ENCODE measurements around the gene BNC2.

The BNC2 gene

DNA sequence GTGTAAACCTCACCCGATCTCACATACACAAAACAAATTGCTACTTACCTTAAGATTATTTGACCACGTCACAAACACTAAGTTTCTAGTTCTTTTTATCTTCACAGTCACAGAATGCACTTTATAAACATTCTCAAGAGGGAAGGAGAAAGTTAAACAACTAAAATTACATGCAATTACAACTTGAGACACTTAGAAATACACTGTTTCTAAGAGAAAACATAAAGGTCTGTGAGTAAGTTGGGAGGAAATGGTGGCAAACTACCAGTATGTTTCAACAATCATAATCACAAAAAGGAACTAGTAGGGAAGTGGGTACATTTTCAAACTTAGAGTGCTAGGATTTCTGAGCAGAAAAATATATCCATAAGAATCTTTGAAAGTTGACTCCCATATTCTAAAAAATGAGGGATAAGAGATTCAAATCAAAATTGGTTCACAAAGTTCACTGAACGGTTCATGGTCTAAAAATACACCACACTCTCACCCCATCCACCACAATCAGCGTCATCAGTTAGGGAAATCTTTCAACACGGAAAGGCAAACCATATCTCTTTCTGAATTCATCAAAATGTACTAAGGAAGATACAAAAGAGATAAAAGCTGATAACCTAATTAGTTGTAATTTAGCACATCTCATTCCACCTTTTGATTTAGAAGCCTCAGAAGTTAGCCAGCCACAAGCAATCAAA lies 182.6 kb downstream of the BNC2 start:
- no peak for DNase-seq (ENCODE audit: low spot score)
- Mint-ChIP-seq H3K9me3 (peaks cover 6% of the 10 kb centered on the region), H3K27ac (no peak overlapping the region), H3K4me3 (no peak overlapping the region), H3K4me1 (ENCODE audit: low read depth) (no peaks in the 10 kb centered on the region), H3K27me3 (ENCODE audit: low read depth) (no peaks in the 10 kb centered on the region), H3K36me3 (ENCODE audit: low read depth) (no peaks in the 10 kb centered on the region)

- H3K36me3 Mint-ChIP-seq (ENCODE audit: low read depth), result no peaks in the 10 kb centered on the region
- no peaks in the 10 kb centered on the region for H3K4me1 Mint-ChIP-seq (ENCODE audit: low read depth)
- H3K27ac Mint-ChIP-seq, result no peak overlapping the region
- H3K4me3 Mint-ChIP-seq, result no peak overlapping the region
- H3K27me3 Mint-ChIP-seq (ENCODE audit: low read depth), result no peaks in the 10 kb centered on the region
- H3K9me3 Mint-ChIP-seq, result peaks cover 6% of the 10 kb centered on the region
- no peak for DNase-seq (ENCODE audit: low spot score)
These were observed 187.1 kb downstream of the BNC2 start for GRCh38 chr9:16683326-16683725.

DNA sequence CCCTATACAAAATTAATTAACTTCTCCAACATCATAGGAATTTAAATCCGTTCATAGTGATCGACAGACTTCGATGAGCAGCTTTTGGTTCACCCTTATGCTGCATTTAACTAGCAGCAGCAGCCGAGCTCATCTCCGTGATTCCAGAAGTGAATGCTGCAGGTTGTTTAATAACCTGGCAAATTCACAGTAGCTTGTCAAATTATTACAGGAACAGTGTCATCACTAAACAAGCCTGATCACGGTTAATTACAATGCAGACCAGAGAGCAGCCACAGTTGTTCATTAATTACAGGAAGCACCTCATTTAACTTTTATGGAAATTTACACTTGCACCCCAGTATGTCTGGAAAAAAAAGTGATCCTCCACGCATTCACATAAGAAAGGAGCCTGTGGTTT lies 188.2 kb downstream of the BNC2 start:
- H3K4me3 Mint-ChIP-seq, result no peak overlapping the region

GRCh38 chr9:16681652-16681987 lies 188.8 kb downstream of the BNC2 start:
- Mint-ChIP-seq H3K4me1 (ENCODE audit: low read depth) (no peaks in the 10 kb centered on the region), H3K27ac (no peak overlapping the region), H3K27me3 (ENCODE audit: low read depth) (no peaks in the 10 kb centered on the region), H3K4me3 (no peak overlapping the region), H3K9me3 (peaks cover 6% of the 10 kb centered on the region), H3K36me3 (ENCODE audit: low read depth) (no peaks in the 10 kb centered on the region)
- no peak for DNase-seq (ENCODE audit: low spot score)

More for the DNA sequence above, 188.2 kb downstream of the BNC2 start:
- Mint-ChIP-seq H3K27me3 (ENCODE audit: low read depth) (no peaks in the 10 kb centered on the region), H3K9me3 (peaks cover 6% of the 10 kb centered on the region), H3K36me3 (ENCODE audit: low read depth) (no peaks in the 10 kb centered on the region), H3K4me1 (ENCODE audit: low read depth) (no peaks in the 10 kb centered on the region), H3K27ac (no peak overlapping the region)
- DNase-seq (ENCODE audit: low spot score), result no peak

DNA sequence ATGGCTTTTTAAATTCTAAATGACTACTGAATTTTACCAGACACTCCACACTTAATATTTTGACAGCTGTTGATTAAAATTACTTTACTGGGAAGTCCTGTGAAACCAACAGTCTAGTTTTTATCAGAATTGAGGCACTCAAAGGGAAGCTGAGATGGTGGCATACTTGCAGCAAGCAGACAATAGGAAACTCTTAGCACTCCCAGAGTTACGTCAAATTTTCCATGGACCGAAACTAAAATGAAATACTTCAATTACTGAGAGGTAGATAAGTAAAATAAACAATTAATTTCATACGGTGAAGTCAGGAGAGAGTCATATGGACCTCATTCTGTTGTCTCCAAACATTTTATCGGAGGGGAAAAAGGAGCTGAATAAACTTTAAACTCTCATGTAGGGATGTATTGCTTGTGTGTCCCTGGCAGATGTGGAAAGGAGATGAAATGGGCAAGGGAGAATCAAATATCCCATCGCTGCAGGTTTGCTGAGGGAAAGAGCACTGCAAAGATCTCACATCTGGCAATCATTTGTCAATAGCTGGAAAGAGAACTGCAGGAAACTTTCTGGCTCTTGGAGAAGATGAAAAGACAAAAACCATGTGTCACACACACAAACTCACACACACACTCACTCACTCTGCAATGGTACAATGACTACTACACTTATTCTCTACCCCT lies 189.4 kb downstream of the BNC2 start:
- H3K27ac Mint-ChIP-seq, result no peak overlapping the region
- peaks cover 6% of the 10 kb centered on the region for H3K9me3 Mint-ChIP-seq
- H3K4me1 Mint-ChIP-seq (ENCODE audit: low read depth), result no peaks in the 10 kb centered on the region
- no peaks in the 10 kb centered on the region for H3K27me3 Mint-ChIP-seq (ENCODE audit: low read depth)
- H3K4me3 Mint-ChIP-seq, result no peak overlapping the region
- no peak for DNase-seq (ENCODE audit: low spot score)
- no peaks in the 10 kb centered on the region for H3K36me3 Mint-ChIP-seq (ENCODE audit: low read depth)

- no peak for DNase-seq (ENCODE audit: low spot score)
- no peaks in the 10 kb centered on the region for H3K36me3 Mint-ChIP-seq (ENCODE audit: low read depth)
- H3K9me3 Mint-ChIP-seq, result peaks cover 6% of the 10 kb centered on the region
- no peaks in the 10 kb centered on the region for H3K27me3 Mint-ChIP-seq (ENCODE audit: low read depth)
- H3K27ac Mint-ChIP-seq, result no peak overlapping the region
- H3K4me3 Mint-ChIP-seq, result no peak overlapping the region
- H3K4me1 Mint-ChIP-seq (ENCODE audit: low read depth), result no peaks in the 10 kb centered on the region
These were observed 189.9 kb downstream of the BNC2 start for GRCh38 chr9:16680541-16680940.

DNA sequence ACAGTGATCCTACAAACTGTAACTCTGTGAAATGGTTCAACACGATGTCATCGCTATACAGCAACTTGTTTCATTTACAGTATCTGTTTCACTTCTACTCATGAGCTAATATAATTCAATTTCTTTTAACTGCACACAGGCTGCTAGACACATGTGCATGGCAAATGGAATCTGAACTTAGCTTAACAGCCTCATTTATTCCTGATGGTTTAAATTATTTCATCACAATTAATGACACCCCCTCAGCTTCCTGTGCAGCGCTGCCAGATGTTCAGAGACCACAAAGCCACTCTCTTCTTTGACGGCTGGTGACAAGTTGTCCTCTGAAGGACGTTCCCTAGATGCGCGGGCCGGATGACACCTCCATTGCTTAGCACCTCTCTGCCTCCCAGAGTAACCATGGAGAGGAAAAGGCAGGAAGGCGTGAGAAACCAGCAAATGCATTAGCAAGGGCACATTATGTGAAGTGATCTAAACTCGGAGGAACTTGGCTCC lies 191.1 kb downstream of the BNC2 start:
- Mint-ChIP-seq H3K36me3 (ENCODE audit: low read depth) (no peaks in the 10 kb centered on the region), H3K4me1 (ENCODE audit: low read depth) (no peaks in the 10 kb centered on the region), H3K4me3 (no peak overlapping the region), H3K27me3 (ENCODE audit: low read depth) (no peaks in the 10 kb centered on the region), H3K27ac (no peak overlapping the region), H3K9me3 (peaks cover 6% of the 10 kb centered on the region)
- DNase-seq (ENCODE audit: low spot score), result no peak

DNA sequence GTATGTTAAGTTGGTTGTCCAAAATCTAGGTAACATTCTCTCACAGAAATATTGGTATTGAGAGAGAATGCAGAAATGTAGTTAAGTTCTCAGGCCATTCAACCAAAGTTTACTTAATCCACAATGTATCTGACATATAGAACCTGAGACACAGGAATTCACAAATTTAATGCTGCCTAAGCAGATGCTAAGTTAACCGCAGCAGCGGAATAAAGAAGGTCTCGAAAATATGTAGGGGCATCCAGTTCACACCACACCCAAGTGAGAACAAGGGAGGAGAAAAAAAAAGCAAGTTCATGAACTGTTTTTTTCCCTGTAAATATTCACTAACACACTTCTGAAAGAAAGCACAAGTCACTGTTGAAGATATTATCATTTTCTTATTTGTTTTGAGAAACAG lies 194.0 kb downstream of the BNC2 start:
- no peaks in the 10 kb centered on the region for H3K27me3 Mint-ChIP-seq (ENCODE audit: low read depth)
- no peak for DNase-seq (ENCODE audit: low spot score)
- H3K4me3 Mint-ChIP-seq, result no peak overlapping the region
- H3K36me3 Mint-ChIP-seq (ENCODE audit: low read depth), result no peaks in the 10 kb centered on the region
- H3K4me1 Mint-ChIP-seq (ENCODE audit: low read depth), result no peaks in the 10 kb centered on the region
- H3K9me3 Mint-ChIP-seq, result no peaks in the 10 kb centered on the region
- H3K27ac Mint-ChIP-seq, result no peak overlapping the region

GRCh38 chr9:16675131-16675530 lies 195.3 kb downstream of the BNC2 start:
- no peaks in the 10 kb centered on the region for H3K27me3 Mint-ChIP-seq (ENCODE audit: low read depth)
- H3K36me3 Mint-ChIP-seq (ENCODE audit: low read depth), result no peaks in the 10 kb centered on the region
- no peak for DNase-seq (ENCODE audit: low spot score)
- no peaks in the 10 kb centered on the region for H3K9me3 Mint-ChIP-seq
- no peak overlapping the region for H3K27ac Mint-ChIP-seq
- no peak overlapping the region for H3K4me3 Mint-ChIP-seq
- no peaks in the 10 kb centered on the region for H3K4me1 Mint-ChIP-seq (ENCODE audit: low read depth)

- Mint-ChIP-seq H3K36me3 (ENCODE audit: low read depth) (no peaks in the 10 kb centered on the region), H3K27ac (no peak overlapping the region), H3K4me1 (ENCODE audit: low read depth) (no peaks in the 10 kb centered on the region), H3K9me3 (no peaks in the 10 kb centered on the region), H3K4me3 (no peak overlapping the region), H3K27me3 (ENCODE audit: low read depth) (no peaks in the 10 kb centered on the region)
- no peak for DNase-seq (ENCODE audit: low spot score)
These were observed 197.3 kb downstream of the BNC2 start for GRCh38 chr9:16673171-16673570.

GRCh38 chr9:16672501-16672900 lies 198.0 kb downstream of the BNC2 start:
- Mint-ChIP-seq H3K4me3 (no peak overlapping the region), H3K4me1 (ENCODE audit: low read depth) (no peaks in the 10 kb centered on the region), H3K27ac (no peak overlapping the region), H3K36me3 (ENCODE audit: low read depth) (no peaks in the 10 kb centered on the region), H3K27me3 (ENCODE audit: low read depth) (no peaks in the 10 kb centered on the region), H3K9me3 (no peaks in the 10 kb centered on the region)
- DNase-seq (ENCODE audit: low spot score), result no peak

DNA sequence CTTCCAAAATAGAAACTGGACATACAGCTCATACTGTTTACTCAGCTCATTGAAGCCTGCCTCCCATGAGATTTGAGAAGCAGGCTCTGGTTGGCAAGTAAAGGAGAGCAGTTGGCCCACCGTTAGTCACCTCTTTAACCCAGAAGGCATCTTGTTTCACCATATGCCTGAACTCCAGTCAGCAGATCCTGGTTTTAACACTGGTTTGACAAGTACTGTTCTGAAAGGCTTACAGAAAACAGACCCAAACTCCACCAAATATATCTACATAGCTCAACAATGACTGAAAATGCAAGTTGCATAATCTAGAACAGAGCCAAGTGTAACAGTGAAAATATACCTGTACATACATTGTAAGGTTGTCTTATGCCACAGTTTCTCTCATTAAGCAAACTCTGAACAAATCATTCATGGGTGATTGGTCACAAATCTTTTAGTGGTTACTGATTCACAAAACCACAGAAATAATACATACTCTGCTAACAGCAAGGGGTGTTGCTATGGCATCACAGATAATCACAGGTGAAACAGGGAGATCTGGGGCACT lies 198.8 kb downstream of the BNC2 start:
- Mint-ChIP-seq H3K9me3 (no peaks in the 10 kb centered on the region), H3K27ac (no peak overlapping the region)
- no peak for DNase-seq (ENCODE audit: low spot score)

GRCh38 chr9:16670791-16671190 lies 199.7 kb downstream of the BNC2 start:
- Mint-ChIP-seq H3K4me3 (no peak overlapping the region), H3K27ac (no peak overlapping the region), H3K27me3 (ENCODE audit: low read depth) (no peaks in the 10 kb centered on the region), H3K9me3 (no peaks in the 10 kb centered on the region), H3K4me1 (ENCODE audit: low read depth) (no peaks in the 10 kb centered on the region), H3K36me3 (ENCODE audit: low read depth) (no peaks in the 10 kb centered on the region)
- DNase-seq (ENCODE audit: low spot score), result no peak

More for the DNA sequence above, 198.8 kb downstream of the BNC2 start:
- H3K4me1 Mint-ChIP-seq (ENCODE audit: low read depth), result no peaks in the 10 kb centered on the region
- H3K4me3 Mint-ChIP-seq, result no peak overlapping the region
- no peaks in the 10 kb centered on the region for H3K27me3 Mint-ChIP-seq (ENCODE audit: low read depth)
- no peaks in the 10 kb centered on the region for H3K36me3 Mint-ChIP-seq (ENCODE audit: low read depth)

DNA sequence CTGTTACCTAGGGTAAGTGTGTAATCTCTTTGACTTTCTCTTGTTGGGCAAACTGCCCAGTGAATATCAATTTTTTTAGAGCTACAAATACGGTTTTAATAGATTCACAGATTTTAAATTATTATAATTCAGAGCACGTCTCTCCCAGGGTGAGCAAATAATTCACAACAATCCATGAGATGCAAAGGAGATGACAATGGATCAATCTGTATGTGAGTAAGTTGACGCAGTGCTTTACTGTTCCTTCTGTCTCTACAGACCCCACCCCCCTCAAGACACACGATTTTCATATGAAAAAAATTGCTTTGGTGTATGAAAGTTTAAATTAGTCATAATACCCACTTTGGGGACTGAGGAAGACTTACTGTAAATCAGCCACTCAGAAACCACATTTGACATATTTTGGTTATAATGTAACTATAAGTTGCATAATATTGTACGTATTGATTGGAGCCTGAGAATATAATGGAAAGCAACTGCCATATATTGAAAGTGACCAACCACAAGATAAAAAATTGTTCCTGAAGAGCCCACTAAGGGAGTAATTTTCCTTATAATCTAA lies 201.7 kb downstream of the BNC2 start:
- Mint-ChIP-seq H3K4me1 (ENCODE audit: low read depth) (no peaks in the 10 kb centered on the region), H3K4me3 (no peak overlapping the region), H3K36me3 (ENCODE audit: low read depth) (no peaks in the 10 kb centered on the region), H3K27ac (no peak overlapping the region), H3K9me3 (peaks cover 4% of the 10 kb centered on the region), H3K27me3 (ENCODE audit: low read depth) (no peaks in the 10 kb centered on the region)
- DNase-seq (ENCODE audit: low spot score), result no peak
